HCT116 (cell line): ENCODE results near the gene ALDH16A1. TPM values are rescaled to one million over a fixed set of nuclear protein-coding genes. Genes with fewer than 3 reads are reported as not detected.

Source experiments
- ATAC-seq: fragments of 200-7000 bp; cut with Tn5 transposase; 2 replicates; pipeline ENCODE4 v1.9.1; 2020; ENCODE audit warnings: mild to moderate bottlenecking, moderate library complexity
- BruUV-seq: library from RNA; stranded (reverse); fragments of 400-500 nt; replicated peaks from 2 replicates; lab custom pipeline; 2021; lab: Mats Ljungman, UMichigan
- CTCF ChIA-PET: fragments of 300-600 bp; sonication (Branson Sonifier 250); formaldehyde crosslinking; loops from one replicate; lab custom pipeline; 2021; ENCODE audit warnings: antibody characterized with exemption; lab: Charles Lee
- POLR2A ChIA-PET: fragments of 300-600, 350-600 bp; sonication (Branson Sonifier 250); formaldehyde crosslinking; loops from one replicate; lab custom pipeline; 2021; ENCODE audit warnings: antibody characterized with exemption; lab: Charles Lee
- RAD21 ChIA-PET, 2 experiments: fragments of 300-600 bp; sonication (Branson Sonifier 250); formaldehyde crosslinking; loops; one replicate each; lab custom pipeline; 2023; ENCODE audit warnings: low total read pairs in 2 of 2; ENCODE audit not compliant: uncharacterized antibody in 2 of 2, unreplicated experiment in 2 of 2, low non-redundant PET in 1 of 2; lab: Charles Lee
- DNase-seq: peaks from one replicate; pipeline ENCODE4 v3.0.0-alpha.2; 2010; ENCODE audit warnings: low read depth, low spot score
- H2AFZ ChIP-seq: fragments of 200-600 bp; shearing (Covaris generic), sonication (generic); 2 replicates; pipeline ENCODE4 v1.6.1; 2017; ENCODE audit warnings: low read depth, mixed run types, mixed read lengths, antibody characterized with exemption, low read length; ENCODE audit not compliant: poor library complexity, severe bottlenecking
- H3K27ac ChIP-seq: 2 replicates; pipeline ENCODE4 v1.5.1; 2012; ENCODE audit warnings: low read depth, low read length
- H3K27me3 ChIP-seq: fragments of 200-600 bp; sonication (generic); 2 replicates; pipeline ENCODE4 v1.6.1; 2016; ENCODE audit warnings: mixed run types, low read length, mixed read lengths; ENCODE audit not compliant: insufficient read depth
- H3K36me3 ChIP-seq, 2 experiments: fragments of 200-500 bp in 1 of 2; fragments of 200-600 bp in 1 of 2; sonication (Bioruptor generic) in 1 of 2; sonication (generic) in 1 of 2; 2 replicates each; pipeline versions ENCODE4 v1.5.1 to v1.6.1; 2014 to 2016; ENCODE audit warnings: low read length in 2 of 2, inconsistent platforms in 1 of 2, mixed read lengths in 1 of 2, mixed run types in 1 of 2; ENCODE audit not compliant: insufficient read depth in 2 of 2, control insufficient read depth in 1 of 2
- H3K4me1 ChIP-seq, 2 experiments: fragments of 200-600 bp in 1 of 2; sonication (generic) in 1 of 2; 2 replicates each; pipeline versions ENCODE4 v1.5.1 to v1.6.1; 2012 to 2017; ENCODE audit warnings: low read length in 2 of 2, inconsistent platforms in 1 of 2, mild to moderate bottlenecking in 1 of 2, mixed read lengths in 1 of 2, mixed run types in 1 of 2, moderate library complexity in 1 of 2; ENCODE audit not compliant: insufficient read depth in 2 of 2, control insufficient read depth in 1 of 2
- H3K4me2 ChIP-seq: fragments of 200-600 bp; sonication (generic); 2 replicates; pipeline ENCODE4 v1.6.1; 2017; ENCODE audit warnings: mixed run types, low read length, mixed read lengths
- H3K4me3 ChIP-seq, 2 experiments: fragments of 200-600 bp in 1 of 2; sonication (generic) in 1 of 2; replicated peaks in 1 of 2; 2 replicates each; pipeline ENCODE4 v1.5.1; 2011 to 2016; ENCODE audit warnings: low read length in 2 of 2, control low read depth in 1 of 2, low read depth in 1 of 2, mild to moderate bottlenecking in 1 of 2, mixed read lengths in 1 of 2, mixed run types in 1 of 2
- H3K79me2 ChIP-seq: fragments of 200-600 bp; sonication (generic); 2 replicates; pipeline ENCODE4 v1.6.1; 2017; ENCODE audit warnings: mild to moderate bottlenecking, mixed run types, low read length, moderate library complexity, mixed read lengths; ENCODE audit not compliant: insufficient read depth
- H3K9ac ChIP-seq: fragments of 200-600 bp; sonication (generic); 2 replicates; pipeline ENCODE4 v1.6.1; 2016; ENCODE audit warnings: low read length, mixed read lengths
- H3K9me2 ChIP-seq: fragments of 200-600 bp; sonication (generic), shearing (Covaris generic); 2 replicates; pipeline ENCODE4 v1.6.1; 2017; ENCODE audit warnings: mixed run types, mild to moderate bottlenecking, moderate library complexity; ENCODE audit not compliant: insufficient read depth
- H3K9me3 ChIP-seq, 2 experiments: fragments of 200-500 bp in 1 of 2; fragments of 200-600 bp in 1 of 2; sonication (Bioruptor generic) in 1 of 2; sonication (generic) in 1 of 2; 2 replicates each; pipeline ENCODE4 v1.6.1; 2014 to 2017; ENCODE audit warnings: low read length in 2 of 2, mixed read lengths in 2 of 2, inconsistent platforms in 1 of 2, low read depth in 1 of 2, mild to moderate bottlenecking in 1 of 2, mixed run types in 1 of 2, moderate library complexity in 1 of 2; ENCODE audit not compliant: control insufficient read depth in 1 of 2, insufficient read depth in 1 of 2
- H4K20me1 ChIP-seq: fragments of 200-600 bp; sonication (generic), shearing (Covaris generic); 2 replicates; pipeline ENCODE4 v1.6.1; 2017; ENCODE audit warnings: mixed run types, mild to moderate bottlenecking, moderate library complexity; ENCODE audit not compliant: insufficient read depth
- EGR1 ChIP-seq: IDR thresholded peaks from 2 replicates; pipeline ENCODE4 v1.6.1; 2012; ENCODE audit warnings: low read depth
- EZH2 ChIP-seq: fragments of 200-600 bp; sonication (generic); IDR thresholded peaks from 2 replicates; pipeline ENCODE4 v1.6.1; 2017; ENCODE audit warnings: antibody characterized with exemption, mixed run types
- JUND ChIP-seq: IDR thresholded peaks from 2 replicates; pipeline ENCODE4 v1.6.1; 2012
- POLR2AphosphoS5 ChIP-seq: IDR thresholded peaks from 2 replicates; pipeline ENCODE4 v1.6.1; 2011; ENCODE audit warnings: mild to moderate bottlenecking, low read depth, low read length, moderate library complexity
- RAD21 ChIP-seq: IDR thresholded peaks from 2 replicates; pipeline ENCODE4 v1.6.1; 2012; ENCODE audit warnings: low read depth, mild to moderate bottlenecking
- SIN3A ChIP-seq: IDR thresholded peaks from 2 replicates; pipeline ENCODE4 v1.6.1; 2012; ENCODE audit warnings: low read depth
- SRF ChIP-seq: IDR thresholded peaks from 2 replicates; pipeline ENCODE4 v1.6.1; 2012; ENCODE audit warnings: low read depth
- TCF7L2 ChIP-seq: IDR thresholded peaks from 2 replicates; pipeline ENCODE4 v1.7.0; 2011; ENCODE audit warnings: borderline replicate concordance, inconsistent platforms; ENCODE audit not compliant: insufficient read depth, insufficient read length; ENCODE audit errors: extremely low read depth
- YY1 ChIP-seq: IDR thresholded peaks from 2 replicates; pipeline ENCODE4 v1.6.1; 2011; ENCODE audit warnings: low read length, low read depth, moderate library complexity, mild to moderate bottlenecking; ENCODE audit not compliant: insufficient replicate concordance; ENCODE audit errors: extremely low read depth
- ZNF274 ChIP-seq: fragments of 200-500 bp; sonication (Bioruptor generic); IDR thresholded peaks from 2 replicates; pipeline ENCODE4 v1.6.1; 2014; ENCODE audit warnings: mild to moderate bottlenecking, low read depth, low read length, inconsistent platforms
- intact Hi-C: fragments of 100-400 bp; cut with micrococcal nuclease; formaldehyde crosslinking; loops from 2 replicates; pipeline ENCODE4 v1.10.0; 2022
- total RNA-seq: library from RNA; stranded (reverse); gene quantifications from one replicate; pipeline ENCODE4 v1.2.1, GENCODE V29; 2021; ENCODE audit not compliant: unreplicated experiment
- TF ChIP-seq, protein P1 (sequence below): IDR thresholded peaks from 2 replicates; pipeline ENCODE4 v1.6.1; 2012; ENCODE audit warnings: low read depth
- TF ChIP-seq, protein P2 (sequence below), 3 experiments: fragments of 200-600 bp in 1 of 3; sonication (generic) in 1 of 3; IDR thresholded peaks in 2 of 3; conservative IDR thresholded peaks in 1 of 3; 2 replicates each; pipeline ENCODE4 v1.5.1; 2012 to 2017; ENCODE audit warnings: low read depth in 2 of 3, low read length in 2 of 3, antibody characterized with exemption in 1 of 3, borderline replicate concordance in 1 of 3, control low read depth in 1 of 3, mild to moderate bottlenecking in 1 of 3, mixed read lengths in 1 of 3, mixed run types in 1 of 3, moderate library complexity in 1 of 3; ENCODE audit not compliant: insufficient read depth in 1 of 3

ALDH16A1 gene
- total RNA-seq, 1 experiment from 2014 or later: 22.8 TPM

DNA sequence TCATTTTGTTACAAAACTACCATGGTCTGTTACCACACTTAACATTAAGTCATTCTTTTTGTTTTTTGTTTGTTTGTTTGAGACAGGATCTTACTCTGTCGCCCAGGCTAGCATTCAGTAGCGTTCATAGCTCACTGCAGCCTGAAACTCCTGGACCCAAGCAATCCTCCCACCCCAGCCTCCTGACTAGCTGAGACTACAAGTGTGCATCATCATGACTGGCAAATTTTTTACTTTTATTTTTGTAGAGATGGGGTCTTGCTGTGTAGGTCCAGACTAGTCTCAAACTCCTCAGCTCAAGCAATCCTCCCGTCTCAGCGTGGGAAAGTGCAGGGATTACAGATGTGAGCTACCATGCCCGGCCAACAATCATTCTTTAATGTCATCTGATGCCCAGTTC is 3.3 kb downstream of the ALDH16A1 start:
- intact Hi-C loops: no loop called here
- Histone ChIP-seq H3K4me1 (peaks cover 10 to 19% of the 10 kb centered on the region in 2 experiments; a peak in 2 of 4 replicates), H3K36me3 (no peaks in the 10 kb centered on the region), H3K4me3 (no peak overlapping the region), H4K20me1 (no peaks in the 10 kb centered on the region), H3K27ac (no peak overlapping the region), H3K9ac (no peak overlapping the region), H3K27me3 (no peaks in the 10 kb centered on the region), H3K9me3 (no peaks in the 10 kb centered on the region)
- DNase-seq: no peak
- POLR2A ChIA-PET: no interaction called here
- no TSS peak for BruUV-seq
- TF ChIP-seq JUND (no peak), RAD21 (no peak), EGR1 (no peak), POLR2AphosphoS5 (no peak), YY1 (no peak), EZH2 (no peak), ZNF274 (no peak), TCF7L2 (no peak), SRF (no peak), SIN3A (no peak)
- TF ChIP-seq, protein P1, sequence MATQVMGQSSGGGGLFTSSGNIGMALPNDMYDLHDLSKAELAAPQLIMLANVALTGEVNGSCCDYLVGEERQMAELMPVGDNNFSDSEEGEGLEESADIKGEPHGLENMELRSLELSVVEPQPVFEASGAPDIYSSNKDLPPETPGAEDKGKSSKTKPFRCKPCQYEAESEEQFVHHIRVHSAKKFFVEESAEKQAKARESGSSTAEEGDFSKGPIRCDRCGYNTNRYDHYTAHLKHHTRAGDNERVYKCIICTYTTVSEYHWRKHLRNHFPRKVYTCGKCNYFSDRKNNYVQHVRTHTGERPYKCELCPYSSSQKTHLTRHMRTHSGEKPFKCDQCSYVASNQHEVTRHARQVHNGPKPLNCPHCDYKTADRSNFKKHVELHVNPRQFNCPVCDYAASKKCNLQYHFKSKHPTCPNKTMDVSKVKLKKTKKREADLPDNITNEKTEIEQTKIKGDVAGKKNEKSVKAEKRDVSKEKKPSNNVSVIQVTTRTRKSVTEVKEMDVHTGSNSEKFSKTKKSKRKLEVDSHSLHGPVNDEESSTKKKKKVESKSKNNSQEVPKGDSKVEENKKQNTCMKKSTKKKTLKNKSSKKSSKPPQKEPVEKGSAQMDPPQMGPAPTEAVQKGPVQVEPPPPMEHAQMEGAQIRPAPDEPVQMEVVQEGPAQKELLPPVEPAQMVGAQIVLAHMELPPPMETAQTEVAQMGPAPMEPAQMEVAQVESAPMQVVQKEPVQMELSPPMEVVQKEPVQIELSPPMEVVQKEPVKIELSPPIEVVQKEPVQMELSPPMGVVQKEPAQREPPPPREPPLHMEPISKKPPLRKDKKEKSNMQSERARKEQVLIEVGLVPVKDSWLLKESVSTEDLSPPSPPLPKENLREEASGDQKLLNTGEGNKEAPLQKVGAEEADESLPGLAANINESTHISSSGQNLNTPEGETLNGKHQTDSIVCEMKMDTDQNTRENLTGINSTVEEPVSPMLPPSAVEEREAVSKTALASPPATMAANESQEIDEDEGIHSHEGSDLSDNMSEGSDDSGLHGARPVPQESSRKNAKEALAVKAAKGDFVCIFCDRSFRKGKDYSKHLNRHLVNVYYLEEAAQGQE: no peak
- TF ChIP-seq, protein P2, sequence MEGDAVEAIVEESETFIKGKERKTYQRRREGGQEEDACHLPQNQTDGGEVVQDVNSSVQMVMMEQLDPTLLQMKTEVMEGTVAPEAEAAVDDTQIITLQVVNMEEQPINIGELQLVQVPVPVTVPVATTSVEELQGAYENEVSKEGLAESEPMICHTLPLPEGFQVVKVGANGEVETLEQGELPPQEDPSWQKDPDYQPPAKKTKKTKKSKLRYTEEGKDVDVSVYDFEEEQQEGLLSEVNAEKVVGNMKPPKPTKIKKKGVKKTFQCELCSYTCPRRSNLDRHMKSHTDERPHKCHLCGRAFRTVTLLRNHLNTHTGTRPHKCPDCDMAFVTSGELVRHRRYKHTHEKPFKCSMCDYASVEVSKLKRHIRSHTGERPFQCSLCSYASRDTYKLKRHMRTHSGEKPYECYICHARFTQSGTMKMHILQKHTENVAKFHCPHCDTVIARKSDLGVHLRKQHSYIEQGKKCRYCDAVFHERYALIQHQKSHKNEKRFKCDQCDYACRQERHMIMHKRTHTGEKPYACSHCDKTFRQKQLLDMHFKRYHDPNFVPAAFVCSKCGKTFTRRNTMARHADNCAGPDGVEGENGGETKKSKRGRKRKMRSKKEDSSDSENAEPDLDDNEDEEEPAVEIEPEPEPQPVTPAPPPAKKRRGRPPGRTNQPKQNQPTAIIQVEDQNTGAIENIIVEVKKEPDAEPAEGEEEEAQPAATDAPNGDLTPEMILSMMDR (IDR thresholded peaks at IDR 0.05 in 2 of 3, conservative IDR thresholded peaks at IDR 0.05 in 1 of 3; ENCODE audit: borderline replicate concordance in 1 of 3, insufficient read depth in 1 of 3, low read depth in 2 of 3, low read length in 2 of 3): no peak
- TF ChIP-seq, all 23 proteins: peak for 0
- ChIA-PET CTCF (interaction anchor here (1.5 kb wide), 1 partner anchor 17 kb away, joined by 5 read pairs; the partner anchor contains the start of gene FLT3LG), RAD21 (no interaction called here)
- no peaks in the 10 kb centered on the region for H3K9me2 ChIP-seq
- H3K4me2 ChIP-seq: no peak overlapping the region
- H2AFZ ChIP-seq: no peak overlapping the region
- ATAC-seq: no peak
- peaks cover 19% of the 10 kb centered on the region for H3K79me2 ChIP-seq
